K562 (cell line): ENCODE results near the gene AUNIP. TPM values are rescaled to one million over a fixed set of nuclear protein-coding genes. Genes with fewer than 3 reads are reported as not detected.

Experiments
- ATAC-seq: fragments of 200-7000 bp; cut with Tn5 transposase; 3 replicates; pipeline ENCODE4 v1.9.1; 2020; ENCODE audit warnings: moderate library complexity
- BruUV-seq: library from RNA; stranded (reverse); fragments of 400-500 nt; replicated peaks from 2 replicates; lab custom pipeline; 2021; lab: Mats Ljungman, UMichigan
- CTCF ChIA-PET: fragments of 300-600 bp; formaldehyde crosslinking; extraction: SDS; loops from one replicate; lab custom pipeline; 2021; ENCODE audit warnings: low intra/inter-chr PET ratio; lab: Yijun Ruan, JAX
- POLR2A ChIA-PET: fragments of 300-600, 350-650 bp; sonication (Branson Sonifier 250); formaldehyde crosslinking; extraction: SDS; loops from one replicate; lab custom pipeline; 2021; ENCODE audit warnings: antibody characterized with exemption, inconsistent platforms; lab: Yijun Ruan, JAX
- DNase-seq, 4 experiments: peaks; one replicate each; pipeline versions ENCODE4 v3.0.0 to v3.0.0-alpha.2; 2011 to 2018; ENCODE audit warnings: low spot score in 3 of 4, mixed read lengths in 3 of 4; ENCODE audit errors: extremely low read depth in 1 of 4
- FAIRE-seq: peaks from 2 replicates; lab custom pipeline; 2011; peaks lifted over from hg19 to GRCh38; lab: Jason Lieb, UNC
- H2AFZ ChIP-seq: 2 replicates; pipeline ENCODE4 v1.6.0; 2011; ENCODE audit warnings: low read depth, low read length, control low read depth, inconsistent platforms
- H3K27ac ChIP-seq: fragments of 200-600 bp; 3 replicates; pipeline ENCODE4 v1.8.0; 2011; ENCODE audit warnings: low read depth, mild to moderate bottlenecking, control low read depth, inconsistent platforms, low read length, moderate library complexity, mixed read lengths; ENCODE audit errors: extremely low read depth
- H3K27me3 ChIP-seq, 2 experiments: fragments of 300-600 bp in 1 of 2; 2 replicates in 1 of 2; 3 replicates in 1 of 2; pipeline versions ENCODE4 v1.6.0 to v1.8.0; 2011; ENCODE audit warnings: inconsistent platforms in 2 of 2, low read length in 2 of 2, mild to moderate bottlenecking in 1 of 2, mixed read lengths in 1 of 2, moderate library complexity in 1 of 2; ENCODE audit not compliant: control insufficient read depth in 2 of 2, insufficient read depth in 2 of 2
- H3K36me3 ChIP-seq: fragments of 300-600 bp; 3 replicates; pipeline ENCODE4 v1.8.0; 2011; ENCODE audit warnings: mild to moderate bottlenecking, low read length, inconsistent platforms; ENCODE audit not compliant: control insufficient read depth, insufficient read depth
- H3K4me1 ChIP-seq, 2 experiments: fragments of 200-600 bp in 1 of 2; replicated peaks in 1 of 2; 2 replicates in 1 of 2; 3 replicates in 1 of 2; pipeline versions ENCODE4 v1.5.1 to v1.8.0; 2011; ENCODE audit warnings: inconsistent platforms in 2 of 2, low read length in 2 of 2, mild to moderate bottlenecking in 1 of 2, mixed read lengths in 1 of 2, moderate library complexity in 1 of 2; ENCODE audit not compliant: control insufficient read depth in 2 of 2, insufficient read depth in 2 of 2
- H3K4me2 ChIP-seq: 2 replicates; pipeline ENCODE4 v1.6.1; 2011; ENCODE audit warnings: low read length, control low read depth, inconsistent platforms, mixed read lengths; ENCODE audit not compliant: insufficient read depth
- H3K4me3 ChIP-seq: fragments of 200-600 bp; sonication (generic), shearing (Covaris generic); 2 replicates; pipeline ENCODE4 v1.5.1; 2016; ENCODE audit warnings: control low read depth, inconsistent platforms
- H3K79me2 ChIP-seq: fragments of 200-600 bp; 3 replicates; pipeline ENCODE4 v1.8.0; 2011; ENCODE audit warnings: low read length, inconsistent platforms; ENCODE audit not compliant: control insufficient read depth, insufficient read depth
- H3K9ac ChIP-seq, 2 experiments: 2 replicates each; pipeline versions ENCODE4 v1.6.0 to v1.6.1; 2011; ENCODE audit warnings: low read depth in 2 of 2, low read length in 2 of 2, control low read depth in 1 of 2, inconsistent platforms in 1 of 2, mild to moderate bottlenecking in 1 of 2, mixed read lengths in 1 of 2; ENCODE audit not compliant: insufficient read depth in 1 of 2
- H3K9me1 ChIP-seq: one replicate; pipeline ENCODE4 v1.6.0; 2011; ENCODE audit warnings: inconsistent platforms, mild to moderate bottlenecking, low read length, moderate library complexity; ENCODE audit not compliant: control insufficient read depth, insufficient read depth
- H3K9me3 ChIP-seq: replicated peaks from 2 replicates; pipeline ENCODE4 v1.5.1; 2011; ENCODE audit warnings: low read depth, low read length, inconsistent platforms; ENCODE audit not compliant: control insufficient read depth, insufficient read depth
- H4K20me1 ChIP-seq: replicated peaks from 2 replicates; pipeline ENCODE4 v1.6.1; 2011; ENCODE audit warnings: low read length, inconsistent platforms, mixed read lengths; ENCODE audit not compliant: control insufficient read depth, insufficient read depth
- ATF1 ChIP-seq, 2 experiments: fragments of 450-650 bp in 1 of 2; IDR thresholded peaks; 2 replicates each; pipeline ENCODE4 v1.6.1; 2016; ENCODE audit warnings: missing compliant biosample characterization in 1 of 2, missing genetic modification characterization in 1 of 2
- GABPA ChIP-seq: fragments of 200-800 bp; sonication (Bioruptor generic); conservative IDR thresholded peaks from 2 replicates; pipeline ENCODE4 v1.6.1; 2016; ENCODE audit warnings: low read depth, missing genetic modification characterization, missing compliant biosample characterization
- JUNB ChIP-seq: fragments of 450-650 bp; formaldehyde crosslinking; conservative IDR thresholded peaks from 2 replicates; pipeline ENCODE4 v1.4.0; 2020; ENCODE audit warnings: mild to moderate bottlenecking
- L3MBTL2 ChIP-seq: fragments of 450-650 bp; IDR thresholded peaks from 2 replicates; pipeline ENCODE4 v1.6.1; 2016; ENCODE audit warnings: mild to moderate bottlenecking, moderate library complexity
- MCM2 ChIP-seq: fragments of 450-650 bp; IDR thresholded peaks from 2 replicates; pipeline ENCODE4 v1.6.1; 2017; ENCODE audit warnings: low read depth, mild to moderate bottlenecking
- NR2C2 ChIP-seq, 2 experiments: fragments of 200-800 bp in 1 of 2; sonication (Bioruptor generic) in 1 of 2; sonication (generic) in 1 of 2; formaldehyde crosslinking in 1 of 2; IDR thresholded peaks; 2 replicates each; pipeline versions ENCODE4 v1.6.1 to v1.8.0; 2016 to 2022; ENCODE audit warnings: mild to moderate bottlenecking in 1 of 2, missing compliant biosample characterization in 1 of 2, missing genetic modification characterization in 1 of 2, missing genetic modification reagents in 1 of 2
- PCBP1 ChIP-seq: fragments of 200-400 bp; formaldehyde crosslinking; IDR thresholded peaks from 2 replicates; pipeline ENCODE4 v1.6.1; 2018; ENCODE audit warnings: mild to moderate bottlenecking, low read depth, low read length; ENCODE audit not compliant: poor library complexity, severe bottlenecking
- SMARCA5 ChIP-seq: fragments of 450-650 bp; IDR thresholded peaks from 2 replicates; pipeline ENCODE4 v1.6.1; 2016
- ZNF551 ChIP-seq: fragments of 250-450 bp; sonication (Bioruptor Pico); IDR thresholded peaks from 2 replicates; pipeline ENCODE4 v1.5.0; 2021; ENCODE audit warnings: mild to moderate bottlenecking, moderate library complexity
- ZNF75A ChIP-seq: fragments of 450-650 bp; formaldehyde crosslinking; IDR thresholded peaks from 2 replicates; pipeline ENCODE4 v1.4.0; 2020; ENCODE audit warnings: mild to moderate bottlenecking
- WGBS: fragments of 100-300 bp; shearing (Covaris generic); methylation state at CpG from one replicate; pipeline ENCODE4 v1.1.6; 2016; ENCODE audit warnings: low coverage, mixed read lengths; ENCODE audit not compliant: insufficient coverage; ENCODE audit errors: missing lambda C conversion rate; 5-methylcytosine and 5-hydroxymethylcytosine counted together
- in situ Hi-C: fragments of 300-500 bp; cut with MboI; formaldehyde crosslinking; loops from 4 replicates; pipeline ENCODE4 v1.15.0; 2018; ENCODE audit warnings: inconsistent platforms, mixed read lengths
- intact Hi-C: fragments of 100-400 bp; cut with micrococcal nuclease; formaldehyde crosslinking; loops from 2 replicates; pipeline ENCODE4 v1.14.2; 2022
- polyA plus RNA-seq, 8 experiments: library from polyadenylated mRNA; depleted of rRNA in 4 of 8; stranded (reverse) in 5 of 8; unstranded in 3 of 8; fragments of >200 nt; fragmentation: Nextera tagmentation in 2 of 8; fragmentation: Illumina TruSeq in 1 of 8; extraction: Ambion mirVana in 2 of 8; extraction: Trizol in 1 of 8; gene quantifications; 2 replicates each; pipeline versions ENCODE4 v1.2.1 to v1.2.3, GENCODE V29; 2011 to 2014; ENCODE audit warnings: inconsistent platforms in 1 of 8, missing spikeins in 1 of 8
- total RNA-seq, 7 experiments: library from RNA; depleted of rRNA in 6 of 7; stranded (reverse); fragments of >200 nt in 6 of 7; fragmentation: Illumina TruSeq in 2 of 7; extraction: Trizol in 2 of 7; gene quantifications; 2 replicates each; pipeline versions ENCODE4 v1.2.1 to v1.2.3, GENCODE V29; 2011 to 2021; ENCODE audit warnings: low replicate concordance in 1 of 7
- TF ChIP-seq, protein P1 (sequence below), 2 experiments: fragments of 150-350 bp in 1 of 2; IDR thresholded peaks; 2 replicates each; pipeline ENCODE4 v1.6.1; 2012 to 2016; ENCODE audit warnings: low read depth in 2 of 2, low read length in 2 of 2, mild to moderate bottlenecking in 1 of 2, moderate library complexity in 1 of 2
- TF ChIP-seq, protein P2 (sequence below): fragments of 250-450 bp; sonication (Bioruptor Pico); IDR thresholded peaks from 2 replicates; pipeline ENCODE4 v1.4.0; 2020; ENCODE audit warnings: mild to moderate bottlenecking, moderate library complexity

The AUNIP gene
- total and polyA plus RNA-seq, 9 of the 15 experiments (the other 6 are each of a cell fraction or from before 2014, with no cell fraction given) = 12.1 to 53.8 (median 47.1) TPM

DNA sequence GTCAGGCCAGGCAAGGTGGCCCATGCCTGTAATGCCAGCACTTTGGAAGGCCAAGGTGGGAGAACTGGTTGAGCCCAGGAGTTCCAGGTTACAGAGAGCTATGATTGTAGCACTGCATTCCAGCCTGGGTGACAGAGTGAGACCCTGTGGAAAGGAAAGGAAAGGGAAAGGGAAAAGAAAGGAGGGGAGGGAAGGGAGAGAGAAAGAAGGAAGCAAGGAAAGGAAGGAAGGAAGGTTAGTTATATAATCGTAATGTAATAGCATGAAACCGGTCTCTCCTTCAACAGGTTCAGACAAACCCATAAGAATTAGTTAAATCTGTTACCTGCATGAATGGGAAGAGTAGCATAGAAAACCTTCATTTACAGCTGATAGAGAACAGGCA, 17.4 kb upstream of the AUNIP start (continued):
- TF ChIP-seq, protein P1, sequence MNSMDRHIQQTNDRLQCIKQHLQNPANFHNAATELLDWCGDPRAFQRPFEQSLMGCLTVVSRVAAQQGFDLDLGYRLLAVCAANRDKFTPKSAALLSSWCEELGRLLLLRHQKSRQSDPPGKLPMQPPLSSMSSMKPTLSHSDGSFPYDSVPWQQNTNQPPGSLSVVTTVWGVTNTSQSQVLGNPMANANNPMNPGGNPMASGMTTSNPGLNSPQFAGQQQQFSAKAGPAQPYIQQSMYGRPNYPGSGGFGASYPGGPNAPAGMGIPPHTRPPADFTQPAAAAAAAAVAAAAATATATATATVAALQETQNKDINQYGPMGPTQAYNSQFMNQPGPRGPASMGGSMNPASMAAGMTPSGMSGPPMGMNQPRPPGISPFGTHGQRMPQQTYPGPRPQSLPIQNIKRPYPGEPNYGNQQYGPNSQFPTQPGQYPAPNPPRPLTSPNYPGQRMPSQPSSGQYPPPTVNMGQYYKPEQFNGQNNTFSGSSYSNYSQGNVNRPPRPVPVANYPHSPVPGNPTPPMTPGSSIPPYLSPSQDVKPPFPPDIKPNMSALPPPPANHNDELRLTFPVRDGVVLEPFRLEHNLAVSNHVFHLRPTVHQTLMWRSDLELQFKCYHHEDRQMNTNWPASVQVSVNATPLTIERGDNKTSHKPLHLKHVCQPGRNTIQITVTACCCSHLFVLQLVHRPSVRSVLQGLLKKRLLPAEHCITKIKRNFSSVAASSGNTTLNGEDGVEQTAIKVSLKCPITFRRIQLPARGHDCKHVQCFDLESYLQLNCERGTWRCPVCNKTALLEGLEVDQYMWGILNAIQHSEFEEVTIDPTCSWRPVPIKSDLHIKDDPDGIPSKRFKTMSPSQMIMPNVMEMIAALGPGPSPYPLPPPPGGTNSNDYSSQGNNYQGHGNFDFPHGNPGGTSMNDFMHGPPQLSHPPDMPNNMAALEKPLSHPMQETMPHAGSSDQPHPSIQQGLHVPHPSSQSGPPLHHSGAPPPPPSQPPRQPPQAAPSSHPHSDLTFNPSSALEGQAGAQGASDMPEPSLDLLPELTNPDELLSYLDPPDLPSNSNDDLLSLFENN (IDR thresholded peaks at IDR 0.05; ENCODE audit: low read depth in 2 of 2, low read length in 2 of 2) = no peak
- TF ChIP-seq SMARCA5 (0 out of 2 replicates have a peak, but pooled peaks have one; percentile 20), ZNF551 (no peak)

DNA sequence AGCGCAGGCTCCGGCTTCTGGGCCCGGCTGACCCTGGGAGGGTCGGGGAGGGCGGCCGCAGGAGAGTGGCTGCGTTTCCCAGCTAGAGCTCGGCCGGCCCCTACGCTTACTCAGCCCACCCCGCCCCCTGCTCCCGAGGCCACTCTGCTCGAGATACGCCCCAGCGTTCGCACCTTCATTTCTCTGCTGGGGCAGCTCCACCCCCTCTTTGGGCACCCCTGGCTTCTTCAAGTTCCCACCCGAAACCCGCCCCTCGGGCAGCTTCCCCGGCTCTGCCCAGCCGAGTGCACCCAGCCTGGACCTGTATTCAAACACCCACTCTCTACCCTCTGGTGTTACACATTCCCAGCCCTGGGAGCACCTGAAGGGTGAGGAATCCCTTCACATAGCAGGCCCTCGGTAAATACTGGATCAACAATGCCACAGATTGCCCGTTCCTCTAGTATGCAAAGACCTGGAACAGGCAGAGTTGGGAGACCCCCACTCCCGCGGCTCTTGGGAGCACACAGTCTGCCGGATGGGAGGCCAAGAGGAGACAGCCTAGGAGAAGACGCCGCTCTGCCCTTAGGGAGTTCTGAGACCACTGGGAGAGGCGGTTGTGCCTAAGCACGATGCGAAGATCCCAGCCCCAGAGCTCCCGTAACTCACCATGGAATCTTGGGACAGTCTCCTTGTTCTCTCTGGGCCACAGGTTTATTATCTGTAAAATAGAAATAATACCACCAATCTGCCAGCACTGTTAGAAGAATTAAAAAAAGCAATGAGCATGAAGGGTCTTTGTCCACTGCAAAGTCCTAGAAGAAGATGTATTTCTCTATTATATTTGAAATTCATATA, 16.8 kb upstream of the AUNIP start:
- ATAC-seq (peak; percentile 72), FAIRE-seq (no peak), DNase-seq (peak in 3 of 4 experiments; percentile 77 to 92 (median 89))
- no peaks in the 10 kb centered on the region for H3K27me3 ChIP-seq
- in situ Hi-C loops = no loop called here
- peak overlapping the region; percentile 51 for H3K4me3 ChIP-seq
- CTCF ChIA-PET = interaction anchor here (0.6 to 1.1 kb wide), 2 partner anchors 42 to 122 kb away, joined by 3 to 4 read pairs; no protein-coding TSS in a partner anchor
- H3K79me2 ChIP-seq = peaks cover 10% of the 10 kb centered on the region; the same call in 2 of the 3 replicates
- peak overlapping the region; percentile 88 for H2AFZ ChIP-seq
- H3K4me1 ChIP-seq = peaks cover 49 to 55% of the 10 kb centered on the region in 2 experiments
- H3K9ac ChIP-seq = peak overlapping the region; percentile 63 to 92; a peak in 3 of 4 replicates
- intact Hi-C loops = no loop called here
- H3K36me3 ChIP-seq = no peaks in the 10 kb centered on the region
- H3K4me2 ChIP-seq = peak overlapping the region; percentile 81
- BruUV-seq = no TSS peak
- POLR2A ChIA-PET = interaction anchor here (0.7 to 2.2 kb wide), 15 partner anchors 8 to 252 kb away, joined by 3 to 6 read pairs (median 4); partner anchors contain the start of gene PAFAH2
- H3K9me1 ChIP-seq = no peaks in the 10 kb centered on the region
- peak overlapping the region; percentile 77 for H3K27ac ChIP-seq
- no peaks in the 10 kb centered on the region for H3K9me3 ChIP-seq
- no peaks in the 10 kb centered on the region for H4K20me1 ChIP-seq
- 56% methylated on average over 19 of the region's 32 CpGs for WGBS
- no peak for TF ChIP-seq NR2C2 (CRISPR knock-in tag; IDR thresholded peaks at IDR 0.05)
- peak; percentile 26 for TF ChIP-seq NR2C2 (tag; IDR thresholded peaks at IDR 0.05)
- TF ChIP-seq PCBP1 = no peak
- TF ChIP-seq L3MBTL2 = peak; percentile 40; the same call in 1 of the 2 replicates
- no peak for TF ChIP-seq ZNF75A
- no peak for TF ChIP-seq JUNB
- no peak for TF ChIP-seq ATF1 (CRISPR knock-in tag; IDR thresholded peaks at IDR 0.05)
- TF ChIP-seq ATF1 (tag; IDR thresholded peaks at IDR 0.05) = 0 out of 2 replicates have a peak, but pooled peaks have one; percentile 9
- no peak for TF ChIP-seq MCM2
- TF ChIP-seq, protein P2, sequence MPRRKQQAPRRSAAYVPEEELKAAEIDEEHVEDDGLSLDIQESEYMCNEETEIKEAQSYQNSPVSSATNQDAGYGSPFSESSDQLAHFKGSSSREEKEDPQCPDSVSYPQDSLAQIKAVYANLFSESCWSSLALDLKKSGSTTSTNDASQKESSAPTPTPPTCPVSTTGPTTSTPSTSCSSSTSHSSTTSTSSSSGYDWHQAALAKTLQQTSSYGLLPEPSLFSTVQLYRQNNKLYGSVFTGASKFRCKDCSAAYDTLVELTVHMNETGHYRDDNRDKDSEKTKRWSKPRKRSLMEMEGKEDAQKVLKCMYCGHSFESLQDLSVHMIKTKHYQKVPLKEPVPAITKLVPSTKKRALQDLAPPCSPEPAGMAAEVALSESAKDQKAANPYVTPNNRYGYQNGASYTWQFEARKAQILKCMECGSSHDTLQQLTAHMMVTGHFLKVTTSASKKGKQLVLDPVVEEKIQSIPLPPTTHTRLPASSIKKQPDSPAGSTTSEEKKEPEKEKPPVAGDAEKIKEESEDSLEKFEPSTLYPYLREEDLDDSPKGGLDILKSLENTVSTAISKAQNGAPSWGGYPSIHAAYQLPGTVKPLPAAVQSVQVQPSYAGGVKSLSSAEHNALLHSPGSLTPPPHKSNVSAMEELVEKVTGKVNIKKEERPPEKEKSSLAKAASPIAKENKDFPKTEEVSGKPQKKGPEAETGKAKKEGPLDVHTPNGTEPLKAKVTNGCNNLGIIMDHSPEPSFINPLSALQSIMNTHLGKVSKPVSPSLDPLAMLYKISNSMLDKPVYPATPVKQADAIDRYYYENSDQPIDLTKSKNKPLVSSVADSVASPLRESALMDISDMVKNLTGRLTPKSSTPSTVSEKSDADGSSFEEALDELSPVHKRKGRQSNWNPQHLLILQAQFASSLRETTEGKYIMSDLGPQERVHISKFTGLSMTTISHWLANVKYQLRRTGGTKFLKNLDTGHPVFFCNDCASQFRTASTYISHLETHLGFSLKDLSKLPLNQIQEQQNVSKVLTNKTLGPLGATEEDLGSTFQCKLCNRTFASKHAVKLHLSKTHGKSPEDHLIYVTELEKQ (CRISPR knock-in tag) = peak; percentile 49; the same call in 1 of the 2 replicates
- TF ChIP-seq GABPA (tag) = peak; percentile 37; the same call in 1 of the 2 replicates
